Immature natural killer cell (primary cell): ENCODE measurements around the gene LRRC61. TPM values are rescaled to one million over a fixed set of nuclear protein-coding genes. Genes with fewer than 3 reads are reported as not detected.
"Not testable (repeated sequence)": the region's sequence is repeated elsewhere in the genome, so short reads cannot be mapped to it uniquely, and the experiment has no call there.

ENCODE experiments used
- DNase-seq, 3 donors: peaks; one replicate each; pipeline ENCODE4 v3.0.0; 2022; ENCODE audit warnings: mixed read lengths in 1 of 3
- H3K27ac Mint-ChIP-seq, 6 donors: one replicate each; pipeline ENCODE4 v1.8.0; 2020; ENCODE audit warnings: mixed read lengths in 6 of 6, mild to moderate bottlenecking in 5 of 6, inconsistent platforms in 4 of 6, moderate library complexity in 3 of 6
- H3K27me3 Mint-ChIP-seq, 3 donors: one replicate each; pipeline ENCODE4 v1.8.0; 2020 to 2021; ENCODE audit warnings: low read depth in 3 of 3, mild to moderate bottlenecking in 3 of 3, mixed read lengths in 3 of 3, moderate library complexity in 3 of 3, inconsistent platforms in 1 of 3
- H3K36me3 Mint-ChIP-seq, 3 donors: one replicate each; pipeline ENCODE4 v1.8.0; 2020; ENCODE audit warnings: mixed read lengths in 3 of 3, inconsistent platforms in 2 of 3, mild to moderate bottlenecking in 2 of 3
- H3K4me1 Mint-ChIP-seq, 2 donors: one replicate each; pipeline ENCODE4 v1.8.0; 2020; ENCODE audit warnings: inconsistent platforms in 2 of 2, mild to moderate bottlenecking in 2 of 2, mixed read lengths in 2 of 2, moderate library complexity in 1 of 2
- H3K4me3 Mint-ChIP-seq, 5 donors: one replicate each; pipeline ENCODE4 v1.8.0; 2020; ENCODE audit warnings: mild to moderate bottlenecking in 5 of 5, mixed read lengths in 5 of 5, inconsistent platforms in 3 of 5, moderate library complexity in 3 of 5
- H3K9me3 Mint-ChIP-seq, 6 donors: one replicate each; pipeline ENCODE4 v1.8.0; 2020; ENCODE audit warnings: mild to moderate bottlenecking in 6 of 6, mixed read lengths in 6 of 6, inconsistent platforms in 4 of 6, moderate library complexity in 3 of 6
- polyA plus RNA-seq, 3 donors: library from polyadenylated mRNA; unstranded; fragments of 300-500 nt; fragmentation: Illumina TruSeq; gene quantifications; one replicate each; pipeline ENCODE4 v1.2.3, GENCODE V29; 2021

Gene LRRC61
- polyA plus RNA-seq, 3 donors from 2014 or later = 19.4 to 26.6 (median 20.6) TPM

DNA sequence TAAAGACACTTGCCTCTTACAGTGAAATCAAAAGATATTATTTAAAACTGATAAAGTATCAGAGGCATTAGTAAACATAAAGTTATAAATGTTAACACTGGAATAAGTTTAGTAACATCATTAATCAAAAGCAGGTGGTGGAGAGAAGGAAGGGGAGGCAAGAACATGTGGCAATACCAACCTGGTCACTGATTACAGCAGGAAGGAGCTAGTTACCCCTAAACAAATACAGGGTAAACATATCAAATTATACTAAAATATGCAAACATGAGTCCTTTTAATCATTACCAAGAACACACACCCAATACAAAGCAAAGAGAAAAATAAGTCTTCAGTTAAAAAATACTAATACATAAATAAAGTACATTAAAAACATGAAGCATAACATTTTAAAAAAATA, 25.2 kb upstream of the LRRC61 start:
- H3K36me3 Mint-ChIP-seq, DNase-seq, H3K27ac Mint-ChIP-seq, H3K27me3 Mint-ChIP-seq, H3K4me1 Mint-ChIP-seq, H3K4me3 Mint-ChIP-seq, H3K9me3 Mint-ChIP-seq: not testable (repeated sequence)

- H3K36me3 Mint-ChIP-seq, H3K4me3 Mint-ChIP-seq, DNase-seq, H3K9me3 Mint-ChIP-seq, H3K27ac Mint-ChIP-seq, H3K27me3 Mint-ChIP-seq, H3K4me1 Mint-ChIP-seq: not testable (repeated sequence)
These were observed 20.2 kb upstream of the LRRC61 start for GRCh38 chr7:150302908-150303310.

GRCh38 chr7:150304499-150305258, 18.5 kb upstream of the LRRC61 start:
- not testable (repeated sequence) for H3K4me1 Mint-ChIP-seq, H3K36me3 Mint-ChIP-seq, H3K27ac Mint-ChIP-seq, H3K9me3 Mint-ChIP-seq, H3K27me3 Mint-ChIP-seq, DNase-seq, H3K4me3 Mint-ChIP-seq

DNA sequence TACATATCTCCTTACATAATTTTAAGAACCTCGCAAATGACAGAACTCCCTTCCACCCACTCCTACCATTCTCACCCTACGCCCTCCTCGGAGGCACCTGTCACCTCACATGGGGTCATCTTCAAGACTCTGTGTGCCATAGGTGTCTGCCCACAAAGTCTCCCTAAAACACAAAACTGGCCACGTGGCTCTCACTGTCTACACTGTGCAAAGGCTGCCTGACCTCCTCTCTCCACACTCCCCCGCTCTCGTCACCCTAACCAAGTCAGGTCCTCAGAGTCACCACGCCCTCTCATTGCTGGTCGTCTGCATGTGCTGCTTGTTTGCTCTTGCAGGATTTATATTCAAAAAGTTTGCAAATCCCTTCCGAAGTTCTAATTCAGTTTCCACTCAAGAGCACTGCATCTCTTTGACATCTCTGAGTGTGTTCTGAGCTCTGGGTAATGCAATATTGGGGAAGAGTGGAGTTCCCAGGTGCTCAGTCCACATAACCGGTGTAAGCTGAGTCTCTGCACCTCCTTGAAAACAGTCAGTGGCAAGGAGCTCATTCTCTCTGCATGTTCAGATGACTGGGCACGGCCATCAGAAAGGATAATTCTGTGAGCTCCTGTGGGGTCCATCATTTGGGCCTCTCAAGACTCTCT, 17.8 kb upstream of the LRRC61 start:
- H3K27me3 Mint-ChIP-seq, H3K9me3 Mint-ChIP-seq, H3K36me3 Mint-ChIP-seq, H3K4me1 Mint-ChIP-seq, H3K4me3 Mint-ChIP-seq, DNase-seq, H3K27ac Mint-ChIP-seq: not testable (repeated sequence)

DNA sequence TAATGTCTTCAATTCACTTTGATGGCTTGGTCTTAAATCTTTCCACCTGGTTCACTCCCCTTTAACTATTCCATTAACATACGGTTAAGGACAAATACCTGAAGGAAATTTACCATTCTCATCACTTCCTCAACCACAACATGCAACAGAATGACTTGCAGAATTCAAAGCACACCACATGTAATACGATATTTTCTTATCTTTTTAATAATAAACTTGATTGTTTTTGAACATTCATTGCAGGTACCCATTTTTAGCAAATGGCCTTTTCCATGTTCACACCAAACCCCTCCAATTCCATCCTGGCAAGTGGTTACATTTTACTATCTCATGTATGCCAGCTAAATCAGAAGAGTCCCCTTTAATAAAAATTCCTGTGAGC, 17.3 kb upstream of the LRRC61 start:
- H3K27ac Mint-ChIP-seq, H3K36me3 Mint-ChIP-seq, H3K27me3 Mint-ChIP-seq, H3K9me3 Mint-ChIP-seq, DNase-seq, H3K4me3 Mint-ChIP-seq, H3K4me1 Mint-ChIP-seq: not testable (repeated sequence)

GRCh38 chr7:150306377-150306776, 16.8 kb upstream of the LRRC61 start:
- not testable (repeated sequence) for H3K4me3 Mint-ChIP-seq, DNase-seq, H3K27me3 Mint-ChIP-seq, H3K9me3 Mint-ChIP-seq, H3K27ac Mint-ChIP-seq, H3K4me1 Mint-ChIP-seq, H3K36me3 Mint-ChIP-seq

DNA sequence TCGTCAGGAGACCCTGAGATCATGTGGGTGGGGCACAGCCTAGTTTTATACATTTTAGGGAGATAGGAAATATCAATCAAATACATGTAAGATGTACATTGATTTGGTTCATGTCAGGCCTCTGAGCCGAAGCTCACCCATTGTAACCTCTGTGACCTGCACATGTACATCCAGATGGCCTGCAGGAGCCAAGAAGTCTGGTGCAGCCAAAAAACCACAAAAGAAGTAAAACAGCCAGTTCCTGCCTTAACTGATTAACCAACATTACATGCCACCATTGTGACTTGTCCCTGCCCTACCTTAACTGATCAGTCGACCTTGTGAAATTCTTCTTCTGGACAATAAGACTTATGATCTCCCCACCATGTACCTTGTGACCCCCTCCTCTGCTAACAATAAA, 16.0 kb upstream of the LRRC61 start:
- H3K4me3 Mint-ChIP-seq = no peak overlapping the region
- H3K9me3 Mint-ChIP-seq = no peaks in the 10 kb centered on the region
- no peak for DNase-seq
- H3K27me3 Mint-ChIP-seq = peaks cover 0 to 5% (median 2%) of the 10 kb centered on the region in 3 donors
- no peaks in the 10 kb centered on the region for H3K4me1 Mint-ChIP-seq
- H3K27ac Mint-ChIP-seq = no peak overlapping the region
- no peaks in the 10 kb centered on the region for H3K36me3 Mint-ChIP-seq

DNA sequence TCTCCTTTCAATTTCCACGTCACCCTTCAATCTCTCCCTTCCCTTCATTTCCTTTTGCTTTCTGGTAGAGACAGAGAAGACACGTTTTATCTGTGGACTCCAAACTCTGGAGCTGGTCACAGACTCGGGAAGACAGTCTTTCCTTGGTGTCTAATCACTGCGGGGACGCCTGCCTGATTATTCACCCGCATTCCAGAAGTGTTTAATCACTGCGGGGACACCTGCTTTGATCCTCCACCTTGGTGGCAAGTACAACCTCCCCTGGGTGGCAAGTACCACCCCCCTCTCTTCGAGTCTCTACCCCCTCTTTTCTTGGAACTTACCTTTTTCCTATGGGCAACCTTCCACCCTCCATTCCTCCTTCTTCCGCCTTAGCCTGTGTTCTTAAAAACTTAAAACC, 15.3 kb upstream of the LRRC61 start:
- Mint-ChIP-seq H3K27ac (no peak overlapping the region), H3K36me3 (no peaks in the 10 kb centered on the region), H3K27me3 (peaks cover 0 to 5% (median 2%) of the 10 kb centered on the region in 3 donors), H3K4me3 (no peak overlapping the region), H3K4me1 (no peaks in the 10 kb centered on the region), H3K9me3 (no peaks in the 10 kb centered on the region)
- DNase-seq = no peak

- DNase-seq = no peak
- Mint-ChIP-seq H3K27ac (peak overlapping the region in 1 of 6 donors; percentile 23), H3K27me3 (peaks cover 0 to 5% (median 2%) of the 10 kb centered on the region in 3 donors), H3K4me3 (no peak overlapping the region), H3K9me3 (no peaks in the 10 kb centered on the region), H3K4me1 (no peaks in the 10 kb centered on the region), H3K36me3 (no peaks in the 10 kb centered on the region)
These were observed 14.6 kb upstream of the LRRC61 start for GRCh38 chr7:150308575-150308974.

- Mint-ChIP-seq H3K4me1 (no peaks in the 10 kb centered on the region), H3K27ac (no peak overlapping the region), H3K4me3 (no peak overlapping the region), H3K9me3 (no peaks in the 10 kb centered on the region), H3K36me3 (peaks cover 0 to 6% (median 4%) of the 10 kb centered on the region in 3 donors), H3K27me3 (peaks cover 0 to 5% (median 2%) of the 10 kb centered on the region in 3 donors)
- DNase-seq = no peak
These were observed 12.0 kb upstream of the LRRC61 start for GRCh38 chr7:150311146-150311545.

DNA sequence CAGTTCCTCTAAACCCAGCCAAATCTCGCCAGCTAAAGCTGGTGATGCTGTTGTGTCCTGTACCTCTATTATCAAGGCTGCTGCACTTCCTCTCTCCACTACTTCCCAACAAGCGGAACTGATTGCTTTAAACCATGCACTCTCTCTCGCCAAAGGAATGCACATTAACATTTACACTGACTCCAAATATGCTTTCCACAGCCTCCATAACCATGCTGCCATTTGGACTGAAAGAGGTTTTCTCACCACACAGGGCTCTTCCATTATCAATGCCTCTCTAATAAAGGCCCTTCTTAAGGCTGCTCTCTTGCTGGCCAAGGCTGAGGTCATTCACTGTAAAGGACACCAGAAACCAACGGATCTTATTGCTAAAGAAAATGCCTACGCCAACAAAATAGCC, 11.4 kb upstream of the LRRC61 start:
- H3K4me3 Mint-ChIP-seq = no peak overlapping the region
- H3K9me3 Mint-ChIP-seq = no peaks in the 10 kb centered on the region
- DNase-seq = no peak
- H3K36me3 Mint-ChIP-seq = peaks cover 0 to 6% (median 4%) of the 10 kb centered on the region in 3 donors
- no peak overlapping the region for H3K27ac Mint-ChIP-seq
- H3K4me1 Mint-ChIP-seq = no peaks in the 10 kb centered on the region
- H3K27me3 Mint-ChIP-seq = peaks cover 0 to 5% (median 2%) of the 10 kb centered on the region in 3 donors

DNA sequence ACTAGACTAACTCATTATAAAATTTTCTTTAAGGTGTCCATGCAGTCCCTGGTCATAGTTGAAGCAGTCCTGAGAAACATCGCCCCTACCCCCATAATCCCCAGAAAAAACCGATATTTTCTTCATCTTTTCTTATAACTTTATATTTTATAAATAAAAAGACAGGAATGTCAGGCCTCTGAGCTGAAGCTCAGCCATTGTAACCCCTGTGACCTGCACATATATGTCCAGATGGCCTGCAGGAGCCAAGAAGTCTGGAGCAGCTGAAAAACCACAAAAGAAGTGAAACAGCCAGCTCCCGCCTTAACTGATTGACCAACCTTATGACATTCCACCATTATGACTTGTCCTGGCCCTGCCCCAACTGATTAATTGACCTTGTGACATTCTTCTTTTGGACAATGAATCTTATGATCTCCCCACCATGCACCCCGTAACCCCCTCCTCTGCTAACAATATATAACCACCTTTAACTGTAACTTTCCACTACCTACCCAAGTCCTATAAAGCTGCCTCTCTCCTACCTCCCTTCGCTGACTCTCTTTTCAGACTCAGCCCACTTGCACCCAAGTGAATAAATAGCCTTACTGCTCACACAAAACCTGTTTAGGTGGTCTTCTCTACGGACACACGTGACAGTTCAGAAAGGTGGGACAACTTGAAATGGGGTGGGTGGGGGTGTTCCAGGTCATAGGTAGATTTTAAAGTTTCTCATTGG, 10.3 kb upstream of the LRRC61 start:
- not testable (repeated sequence) for H3K27me3 Mint-ChIP-seq, H3K4me1 Mint-ChIP-seq, H3K4me3 Mint-ChIP-seq, H3K9me3 Mint-ChIP-seq, H3K27ac Mint-ChIP-seq, DNase-seq
- H3K36me3 Mint-ChIP-seq = peaks cover 0 to 13% (median 5%) of the 10 kb centered on the region in 3 donors

DNA sequence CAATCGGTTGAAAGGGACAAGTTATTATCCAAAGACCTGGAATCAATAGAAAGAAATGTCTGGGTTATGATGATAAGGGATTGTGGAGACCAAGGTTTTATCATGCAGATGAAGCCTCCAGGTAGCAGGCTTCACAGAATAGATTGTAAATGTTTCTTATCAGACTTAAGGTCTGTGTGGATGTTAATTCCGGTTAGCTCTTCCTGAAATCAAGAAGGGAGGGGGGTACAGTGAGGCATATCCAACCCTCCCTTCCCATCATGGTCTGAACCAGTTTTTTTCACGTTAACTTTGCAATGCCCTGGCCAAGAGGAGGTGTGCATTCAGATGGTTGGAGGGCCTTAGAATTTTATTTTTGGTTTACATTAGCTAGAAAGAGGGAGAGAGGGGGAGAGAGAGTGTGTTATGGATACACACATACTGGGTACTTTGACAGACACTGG, 9.8 kb upstream of the LRRC61 start:
- no peak for DNase-seq
- H3K27ac Mint-ChIP-seq = no peak overlapping the region
- H3K4me1 Mint-ChIP-seq = no peaks in the 10 kb centered on the region
- H3K9me3 Mint-ChIP-seq = no peaks in the 10 kb centered on the region
- H3K27me3 Mint-ChIP-seq = peaks cover 0 to 5% (median 2%) of the 10 kb centered on the region in 3 donors
- H3K4me3 Mint-ChIP-seq = no peak overlapping the region
- H3K36me3 Mint-ChIP-seq = peaks cover 0 to 18% (median 7%) of the 10 kb centered on the region in 3 donors

GRCh38 chr7:150313870-150314269, 9.3 kb upstream of the LRRC61 start:
- no peaks in the 10 kb centered on the region for H3K9me3 Mint-ChIP-seq
- H3K4me3 Mint-ChIP-seq = no peak overlapping the region
- DNase-seq = no peak
- H3K27me3 Mint-ChIP-seq = peaks cover 0 to 4% (median 2%) of the 10 kb centered on the region in 3 donors
- H3K4me1 Mint-ChIP-seq = no peaks in the 10 kb centered on the region
- H3K27ac Mint-ChIP-seq = no peak overlapping the region
- H3K36me3 Mint-ChIP-seq = peaks cover 0 to 18% (median 7%) of the 10 kb centered on the region in 3 donors
